Activated CD8-positive, alpha-beta memory T cell treated with anti-CD3 and anti-CD28 coated beads, Interleukin-2, amount 50 U/mL, for 24 hours (primary cell): ENCODE results near the gene CGRRF1.

Source experiments
- DNase-seq: peaks from one replicate; pipeline ENCODE4 v3.0.0-alpha.2; 2020; ENCODE audit errors: extremely low read depth

CGRRF1 gene

DNA sequence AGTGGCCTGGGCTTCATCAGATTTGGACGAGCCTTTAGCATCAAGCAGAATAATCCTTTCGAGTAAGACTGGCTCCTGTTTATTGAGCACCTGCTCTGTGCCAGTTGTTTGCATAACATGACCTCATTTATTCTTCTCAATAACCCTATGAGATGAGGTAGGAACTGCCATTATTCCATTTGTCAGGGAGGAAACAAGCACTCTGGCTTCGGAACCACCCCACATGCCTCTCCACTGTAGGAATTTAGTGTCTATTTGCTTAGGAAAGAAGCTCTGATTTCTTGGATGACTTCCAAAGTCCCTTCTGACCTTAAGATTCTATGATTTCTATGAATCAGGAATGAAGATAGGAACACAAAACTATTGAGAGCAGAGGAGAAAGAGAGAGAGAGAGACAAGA, 68.3 kb downstream of the CGRRF1 start:
- no peak for DNase-seq

- DNase-seq, result no peak
Observed at GRCh38 chr14:54579621-54580020, 69.9 kb downstream of the CGRRF1 start.

GRCh38 chr14:54580933-54581332, 71.2 kb downstream of the CGRRF1 start:
- no peak for DNase-seq

DNA sequence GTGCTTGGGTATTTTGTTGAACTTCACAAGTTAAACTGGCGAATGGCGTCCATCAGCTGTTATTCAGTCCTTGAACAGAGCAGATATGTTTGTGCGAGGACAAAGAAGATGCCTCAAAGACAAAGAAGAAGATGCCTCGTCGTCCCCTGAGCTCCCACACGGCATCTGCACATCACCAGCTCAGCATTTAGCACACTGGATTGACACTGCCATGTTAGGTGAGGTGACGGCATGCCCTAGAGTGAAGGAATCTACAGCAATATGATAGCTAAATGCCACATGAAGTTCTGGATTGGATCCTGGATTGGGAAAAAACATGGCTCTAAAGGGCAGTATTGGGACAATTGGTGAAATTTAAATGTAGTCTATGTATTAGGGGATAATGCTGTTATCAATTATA, 72.6 kb downstream of the CGRRF1 start:
- no peak for DNase-seq

- no peak for DNase-seq
Observed at GRCh38 chr14:54584097-54584496, 74.4 kb downstream of the CGRRF1 start.

DNA sequence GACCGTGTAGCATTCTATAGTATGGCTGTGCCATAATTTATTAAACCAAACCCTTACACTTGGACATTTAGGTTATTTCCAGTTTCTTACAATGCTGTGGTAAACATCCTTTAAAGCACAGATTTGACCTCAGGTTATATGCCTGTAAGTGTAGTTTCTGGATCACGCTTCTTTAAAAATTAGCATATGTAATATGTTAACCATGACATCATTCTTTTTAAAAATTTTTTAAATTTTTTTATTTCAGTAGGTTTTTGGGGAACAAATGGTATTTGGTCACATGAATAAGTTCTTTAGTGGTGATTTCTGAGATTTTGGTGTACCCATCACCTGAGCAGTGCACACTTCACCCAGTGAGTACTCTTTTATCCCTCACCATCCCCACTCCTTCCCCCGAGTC, 75.5 kb downstream of the CGRRF1 start:
- no peak for DNase-seq
